Embryonic facial prominence (tissue), 1 donor: ENCODE data around the gene MMP24.
A peak's percentile ranks its signal among the peaks of the same experiment; 100 is the strongest.
"Not testable (repeated sequence)": the region's sequence is repeated elsewhere in the genome, so short reads cannot be mapped to it uniquely, and the experiment has no call there.

Experiments used
- DNase-seq: peaks from one replicate; pipeline ENCODE4 v3.0.0-alpha.2; 2016; ENCODE audit errors: extremely low spot score

Gene MMP24

DNA sequence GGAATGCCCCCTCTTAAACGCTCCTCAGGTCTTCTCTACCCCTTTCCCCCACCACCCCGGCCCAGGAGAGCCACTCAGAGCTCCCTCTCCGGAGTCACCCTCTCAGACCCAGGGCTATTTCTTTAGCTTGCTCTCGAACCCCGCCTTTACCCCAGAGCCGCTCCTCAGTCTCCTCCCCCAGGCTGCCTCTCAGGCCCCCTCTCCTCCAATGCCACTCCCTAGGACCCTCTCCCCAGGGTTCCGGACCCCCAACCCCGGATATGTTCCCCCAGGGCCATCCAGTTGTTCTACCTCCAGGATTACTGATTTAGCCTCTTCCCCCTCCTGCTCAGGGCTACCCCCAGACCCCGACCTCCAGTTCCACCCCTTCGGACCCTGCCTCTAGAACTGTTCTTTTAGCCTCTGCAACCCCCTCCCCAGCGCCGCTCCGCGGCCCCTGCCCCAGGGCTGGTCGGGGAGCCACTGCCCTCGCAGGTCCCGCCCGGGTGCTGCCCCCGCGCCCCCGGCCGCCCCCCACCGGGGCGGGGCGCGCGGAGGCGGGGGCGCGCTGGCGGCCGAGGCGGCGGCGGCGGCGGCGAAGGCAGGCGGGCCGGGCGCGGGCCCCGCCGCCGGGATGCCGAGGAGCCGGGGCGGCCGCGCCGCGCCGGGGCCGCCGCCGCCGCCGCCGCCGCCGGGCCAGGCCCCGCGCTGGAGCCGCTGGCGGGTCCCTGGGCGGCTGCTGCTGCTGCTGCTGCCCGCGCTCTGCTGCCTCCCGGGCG, at the start of gene MMP24:
MMP24 (plus strand) TSS at position 565 of the 758 bp plus-strand sequence; CDS start at position 614, 49 bp downstream.
- no peak for DNase-seq

DNA sequence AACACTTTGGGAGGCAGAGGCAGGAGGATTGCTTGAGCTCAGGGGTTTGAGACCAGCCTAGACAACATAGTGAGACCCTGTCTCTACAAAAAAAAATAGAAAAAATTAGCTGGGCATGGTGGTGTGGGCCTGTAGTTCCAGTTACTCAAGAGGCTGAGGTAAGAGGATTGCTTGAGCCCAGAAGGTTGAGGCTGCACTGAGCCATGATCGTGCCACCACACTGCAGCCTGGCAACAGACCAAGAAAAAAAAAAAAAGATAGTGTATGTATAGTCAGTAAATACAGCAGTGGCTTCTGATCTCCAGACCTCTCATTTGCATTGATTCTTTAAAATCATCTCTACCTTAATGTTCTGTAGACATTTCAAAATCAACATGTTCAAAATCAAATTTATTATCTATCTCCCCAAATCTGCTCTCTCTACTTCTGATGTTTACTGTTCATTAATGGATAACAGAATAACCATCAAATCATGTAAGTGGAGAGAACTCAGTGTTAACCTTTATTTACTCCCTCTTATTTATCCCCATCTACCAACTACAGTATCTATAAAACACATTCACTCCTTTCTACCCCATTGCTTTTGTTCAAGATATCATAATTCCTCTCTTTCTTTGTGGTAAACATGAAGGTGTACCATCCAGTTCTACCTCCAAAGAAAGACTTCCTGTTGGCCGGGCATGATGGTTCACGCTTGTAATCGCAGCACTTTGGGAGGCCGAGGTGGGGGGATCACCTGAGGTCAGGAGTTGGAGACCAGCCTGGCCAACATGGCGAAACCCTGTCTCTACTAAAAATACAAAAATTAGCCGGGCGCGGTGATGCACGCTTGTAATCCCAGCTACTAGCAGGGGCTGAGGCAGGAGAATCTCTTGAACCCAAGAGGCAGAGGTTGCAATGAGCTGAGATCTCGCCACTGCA, 46.9 kb upstream of the MMP24 start:
- DNase-seq = no peak

DNA sequence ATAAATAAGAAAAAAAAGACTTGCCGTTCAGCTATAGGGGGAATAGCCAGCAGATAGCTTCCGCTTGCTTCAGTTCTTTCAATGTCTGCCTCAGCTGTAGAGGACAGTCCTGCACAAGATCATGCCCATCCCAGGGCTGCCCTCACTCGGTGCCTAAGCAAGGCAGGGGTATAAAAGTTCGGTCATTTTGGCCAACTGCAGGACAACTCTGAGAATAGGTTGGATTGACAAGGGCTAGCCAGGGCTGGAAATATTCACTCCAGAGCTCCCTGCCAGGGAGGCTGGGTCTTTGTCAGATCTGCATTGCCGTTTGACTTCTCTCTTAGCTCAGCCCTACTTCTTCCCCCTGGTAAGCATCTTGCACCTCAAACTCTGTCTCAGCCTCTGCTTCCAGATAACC, 46.2 kb upstream of the MMP24 start:
- no peak for DNase-seq

GRCh38 chr20:35181731-35182130, 44.8 kb upstream of the MMP24 start:
- no peak for DNase-seq

DNA sequence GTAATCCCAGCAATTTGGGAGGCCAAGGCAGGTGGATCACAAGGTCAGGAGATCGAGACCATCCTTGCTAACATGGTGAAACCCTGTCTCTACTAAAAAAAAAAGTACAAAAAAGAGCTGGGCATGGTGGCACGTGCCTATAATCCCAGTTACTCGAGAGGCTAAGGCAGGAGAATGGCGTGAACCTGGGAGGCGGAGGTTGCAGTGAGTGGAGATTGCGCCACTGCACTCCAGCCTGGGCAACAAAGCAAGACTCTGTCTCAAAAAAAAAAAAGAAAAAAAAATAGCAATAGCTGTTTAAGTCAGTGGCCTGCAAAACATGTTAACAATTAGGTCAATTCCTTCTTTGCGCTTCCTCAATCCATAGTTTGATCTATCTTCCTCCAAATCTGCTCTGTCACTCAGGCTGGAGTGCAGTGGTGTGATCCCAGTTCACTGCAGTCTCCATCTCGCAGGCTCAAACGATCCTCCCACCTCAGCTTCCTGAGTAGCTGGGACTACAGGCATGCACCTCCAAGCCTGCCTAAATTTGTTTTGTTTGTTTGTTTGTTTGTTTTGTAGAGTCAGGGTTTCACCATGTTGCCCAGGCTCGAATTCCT, 39.7 kb upstream of the MMP24 start:
- not testable (repeated sequence) for DNase-seq

DNA sequence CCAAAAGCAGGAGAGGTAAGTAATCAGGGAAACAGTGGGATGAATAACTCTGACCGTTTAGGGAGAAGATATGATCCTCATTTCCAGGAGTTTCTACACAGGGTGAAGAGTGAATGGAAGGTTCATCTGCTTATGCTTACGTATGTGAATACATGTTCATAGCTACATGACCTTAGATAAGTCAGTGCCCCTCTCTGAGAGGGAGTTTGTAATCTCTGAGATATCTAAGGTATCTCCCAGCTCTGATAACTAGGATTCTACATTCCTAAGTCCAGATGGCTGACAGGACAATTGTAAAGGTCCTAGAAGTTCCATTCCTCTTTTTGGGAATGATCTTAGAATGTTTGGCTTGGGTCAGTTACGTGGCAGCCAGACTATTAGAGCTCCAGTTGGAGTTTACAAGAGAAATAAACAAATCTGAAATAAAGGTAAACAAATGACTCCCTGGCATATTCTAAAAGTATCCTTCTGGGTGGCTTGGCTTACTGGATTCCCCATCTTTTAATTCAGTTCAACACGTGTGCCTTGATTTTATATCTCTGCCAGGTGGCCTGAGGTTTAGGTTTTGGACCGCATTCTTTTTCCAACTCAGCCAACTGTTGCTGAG, 38.8 kb upstream of the MMP24 start:
- DNase-seq = no peak

- not testable (repeated sequence) for DNase-seq
These were observed 37.3 kb upstream of the MMP24 start for GRCh38 chr20:35189223-35189622.

- DNase-seq = no peak
These were observed 35.9 kb upstream of the MMP24 start for GRCh38 chr20:35190556-35190955.

- no peak for DNase-seq
These were observed 34.9 kb upstream of the MMP24 start for GRCh38 chr20:35191419-35192117.

DNA sequence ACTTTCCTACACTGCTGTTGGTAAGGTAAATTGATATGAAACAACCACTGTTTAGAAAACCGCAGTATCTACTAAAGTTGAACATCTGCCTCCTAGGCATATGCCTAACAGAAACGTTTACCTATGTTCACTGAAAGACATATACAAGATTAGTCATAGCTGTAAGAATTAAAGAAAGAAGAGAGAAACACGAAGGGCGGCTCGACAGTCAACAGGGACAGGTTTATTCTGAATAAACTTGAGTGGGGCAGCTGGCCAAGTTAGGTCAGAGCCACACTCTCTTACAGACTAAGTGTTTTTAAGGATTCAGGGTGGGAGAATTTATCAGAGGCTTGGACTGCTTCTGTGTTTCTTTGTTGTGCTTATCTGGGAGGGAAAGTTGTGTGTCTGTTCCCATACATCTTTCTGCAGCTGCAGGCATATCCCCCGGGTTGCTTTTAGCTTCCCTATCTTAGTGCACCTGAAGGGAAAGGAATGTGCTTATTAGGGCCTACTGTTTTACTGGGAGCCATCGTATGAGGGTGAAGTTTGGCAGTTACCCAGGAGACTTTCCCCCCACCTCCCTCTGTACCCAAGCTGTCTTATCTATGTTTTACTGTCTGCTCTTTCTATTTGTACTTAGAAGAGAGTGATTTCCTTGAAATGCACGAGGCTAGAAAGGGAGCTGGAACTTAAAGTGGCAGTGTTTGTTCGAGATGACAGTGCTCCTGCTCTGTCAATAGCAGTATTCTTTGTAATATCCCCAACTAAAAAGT, 34.2 kb upstream of the MMP24 start:
- DNase-seq = no peak

DNA sequence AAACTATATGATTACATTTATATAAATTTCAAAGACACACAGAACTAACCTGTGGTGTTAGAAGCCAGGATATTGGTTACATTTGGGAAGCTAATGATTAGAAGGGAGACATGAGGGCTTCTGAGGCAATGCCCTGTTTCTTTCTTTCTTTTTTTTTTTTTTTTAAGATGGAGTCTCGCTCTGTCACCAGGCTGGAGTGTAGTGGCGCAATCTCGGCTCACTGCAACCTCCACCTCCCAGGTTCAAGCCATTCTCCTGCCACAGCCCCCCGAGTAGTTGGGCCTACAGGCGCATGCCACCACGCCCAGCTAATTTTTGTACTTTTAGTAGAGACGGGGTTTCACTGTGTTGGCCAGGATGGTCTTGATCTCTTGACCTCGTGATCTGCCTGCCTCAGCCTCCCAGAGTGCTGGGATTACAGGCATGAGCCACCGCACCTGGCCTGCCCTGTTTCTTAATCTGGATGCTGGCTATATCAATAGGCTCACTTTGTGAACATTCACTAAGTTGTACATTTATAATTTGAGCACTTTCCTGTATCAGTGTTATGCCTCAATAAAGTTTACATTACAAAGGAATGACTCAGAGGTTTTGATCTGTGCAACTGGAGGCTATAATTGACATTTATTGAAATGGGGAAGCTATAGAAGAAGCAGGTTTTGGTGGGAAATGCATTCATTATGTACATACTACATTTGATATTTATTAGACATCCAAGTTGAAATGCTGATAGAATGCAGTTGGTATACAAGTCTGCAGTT, 33.3 kb upstream of the MMP24 start:
- not testable (repeated sequence) for DNase-seq

- no peak for DNase-seq
These were observed 30.2 kb upstream of the MMP24 start for GRCh38 chr20:35196313-35196712.

DNA sequence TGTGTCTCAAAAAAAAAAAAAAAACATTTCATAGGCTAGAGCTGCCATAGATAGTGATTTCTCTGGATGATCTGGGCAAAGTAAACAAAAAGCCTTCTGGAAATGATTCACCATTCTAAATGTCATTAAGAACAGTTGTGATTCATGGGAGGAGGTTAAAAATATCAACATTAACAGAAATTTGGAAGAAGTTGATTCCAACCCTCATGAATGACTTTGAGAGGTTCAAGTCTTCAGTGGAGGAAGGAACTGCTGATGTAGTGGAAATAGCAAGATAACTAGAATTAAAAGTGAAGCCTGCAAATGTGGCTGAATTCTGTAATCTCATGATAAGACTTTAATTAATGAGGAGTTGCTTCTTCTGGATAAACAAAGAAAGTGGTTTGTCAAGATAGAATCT, 26.8 kb upstream of the MMP24 start:
- no peak for DNase-seq

- DNase-seq = no peak
These were observed 26.2 kb upstream of the MMP24 start for GRCh38 chr20:35200267-35200666.

DNA sequence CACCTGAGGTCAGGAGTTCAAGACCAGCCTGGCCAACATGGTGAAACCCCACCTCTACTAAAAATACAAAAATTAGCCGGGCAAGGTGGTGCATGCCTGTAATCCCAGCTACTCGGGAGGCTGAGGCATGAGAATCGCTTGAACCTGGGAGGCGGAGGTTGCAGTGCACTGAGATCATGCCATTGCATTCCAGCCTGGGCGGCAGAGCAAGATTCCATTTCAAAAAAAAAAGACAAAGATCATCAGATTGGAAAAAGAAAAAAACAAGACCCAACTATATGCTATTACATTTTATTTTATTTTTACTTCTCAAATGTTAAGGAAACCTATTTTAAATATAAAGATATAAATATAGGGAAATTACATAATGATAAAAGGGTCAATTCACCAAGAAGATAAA, 25.0 kb upstream of the MMP24 start:
- not testable (repeated sequence) for DNase-seq

GRCh38 chr20:35206802-35207201, 19.7 kb upstream of the MMP24 start:
- no peak for DNase-seq

DNA sequence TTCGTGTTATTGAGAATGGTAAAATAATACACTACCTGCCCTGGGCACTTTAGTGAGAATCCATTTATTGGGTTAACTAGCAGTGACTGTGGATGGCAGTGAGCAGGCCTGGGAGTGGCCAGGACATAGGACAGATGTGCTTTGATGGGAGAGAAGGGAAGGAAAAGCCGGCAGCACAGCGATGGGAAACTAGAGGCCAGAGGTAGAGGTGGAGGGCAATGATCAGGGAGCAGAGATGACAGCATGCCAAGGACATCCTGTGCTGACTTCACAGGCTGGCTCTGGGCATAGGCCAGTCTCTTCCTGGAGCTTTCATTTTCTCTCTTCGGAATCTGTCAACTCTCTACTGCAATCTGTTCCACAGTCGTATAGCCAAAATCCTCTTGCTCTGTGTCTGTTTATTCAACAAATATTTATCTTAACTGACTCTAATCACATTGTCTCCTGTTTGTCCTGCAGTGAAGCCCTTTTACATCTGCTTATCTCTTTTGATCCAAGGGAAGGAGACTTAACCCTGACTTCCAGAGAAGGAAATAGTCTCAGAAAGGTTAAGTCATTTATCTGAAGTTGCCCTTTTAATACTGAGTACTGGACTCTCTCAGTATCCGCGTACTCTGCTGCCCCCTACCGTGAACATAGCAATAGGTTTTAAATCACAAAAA, 18.4 kb upstream of the MMP24 start:
- peak; percentile 38 for DNase-seq

- no peak for DNase-seq
These were observed 11.2 kb upstream of the MMP24 start for GRCh38 chr20:35215066-35215956.
